Measurements from ENCODE around the gene SEPTIN5.
A peak's percentile ranks its signal among the peaks of the same experiment; 100 is the strongest.

Gene SEPTIN5

GRCh38 chr22:19753996-19754700 is 39.8 kb downstream of the SEPTIN5 start:
- H3K23ac ChIP-seq (ENCODE audit: low read length), result no peak overlapping the region
- no peak overlapping the region for H2AFZ ChIP-seq (ENCODE audit: insufficient read depth, low read length, poor library complexity)
- peak overlapping the region; percentile 32 for H3K4me3 ChIP-seq (ENCODE audit: low read depth, low read length)
- no peak overlapping the region for H2BK5ac ChIP-seq (ENCODE audit: low read depth, low read length, poor library complexity)
- WGBS (ENCODE audit: extremely low coverage, insufficient coverage, insufficient read length), result no CpG with 5 or more reads among the region's 14 CpGs
- no peak overlapping the region for H3K4me2 ChIP-seq (ENCODE audit: low read length)
- DNase-seq, result no peak
- no peak overlapping the region for H2BK12ac ChIP-seq (ENCODE audit: low read length)
- no peak overlapping the region for H2AK5ac ChIP-seq (ENCODE audit: low read length)
- no peak overlapping the region for H3K9ac ChIP-seq (ENCODE audit: low read length)
- no peak overlapping the region for H4K91ac ChIP-seq (ENCODE audit: low read depth, low read length)
- H3K9me3 ChIP-seq (ENCODE audit: insufficient read depth, low read depth, low read length), result peaks cover 13% of the 10 kb centered on the region
- no peaks in the 10 kb centered on the region for H3K79me2 ChIP-seq (ENCODE audit: control insufficient read depth, insufficient read depth, low read length, poor library complexity)
- peaks cover 0 to 6% of the 10 kb centered on the region in 2 experiments for H3K4me1 ChIP-seq (ENCODE audit: control insufficient read depth in 1 of 2, insufficient read depth in 2 of 2, low read length in 2 of 2)
- H4K8ac ChIP-seq (ENCODE audit: low read depth, low read length), result no peak overlapping the region
- H3K79me1 ChIP-seq (ENCODE audit: low read length), result no peaks in the 10 kb centered on the region
- no peak overlapping the region for H2BK120ac ChIP-seq (ENCODE audit: insufficient read depth, low read length, poor library complexity)
- H3K14ac ChIP-seq (ENCODE audit: low read length), result no peak overlapping the region
- H3K27ac ChIP-seq (ENCODE audit: low read depth, low read length), result no peak overlapping the region
- H3K4ac ChIP-seq (ENCODE audit: low read depth, low read length), result no peak overlapping the region
- no peak overlapping the region for H4K12ac ChIP-seq (ENCODE audit: low read depth, low read length)
- H3K27me3 ChIP-seq (ENCODE audit: insufficient read depth, low read length), result peaks cover 62% of the 10 kb centered on the region
- H3K18ac ChIP-seq (ENCODE audit: low read length), result no peak overlapping the region
- no peaks in the 10 kb centered on the region for H3K36me3 ChIP-seq (ENCODE audit: control insufficient read depth in 1 of 2, insufficient read depth in 2 of 2, low read length in 2 of 2)

GRCh38 chr22:19754701-19755144 is 40.4 kb downstream of the SEPTIN5 start:
- Histone ChIP-seq H3K79me1 (ENCODE audit: low read length) (no peaks in the 10 kb centered on the region), H3K27ac (ENCODE audit: low read depth, low read length) (no peak overlapping the region), H4K91ac (ENCODE audit: low read depth, low read length) (no peak overlapping the region), H3K9ac (ENCODE audit: low read length) (no peak overlapping the region), H3K4ac (ENCODE audit: low read depth, low read length) (no peak overlapping the region), H3K36me3 (ENCODE audit: control insufficient read depth in 1 of 2, insufficient read depth in 2 of 2, low read length in 2 of 2) (no peaks in the 10 kb centered on the region), H2BK12ac (ENCODE audit: low read length) (no peak overlapping the region), H3K79me2 (ENCODE audit: control insufficient read depth, insufficient read depth, low read length, poor library complexity) (no peaks in the 10 kb centered on the region), H3K18ac (ENCODE audit: low read length) (no peak overlapping the region), H3K9me3 (ENCODE audit: insufficient read depth, low read depth, low read length) (peaks cover 13% of the 10 kb centered on the region), H3K4me2 (ENCODE audit: low read length) (no peak overlapping the region), H2AFZ (ENCODE audit: insufficient read depth, low read length, poor library complexity) (no peak overlapping the region), H3K14ac (ENCODE audit: low read length) (no peak overlapping the region), H2BK5ac (ENCODE audit: low read depth, low read length, poor library complexity) (no peak overlapping the region), H3K23ac (ENCODE audit: low read length) (no peak overlapping the region), H4K12ac (ENCODE audit: low read depth, low read length) (no peak overlapping the region), H2BK120ac (ENCODE audit: insufficient read depth, low read length, poor library complexity) (no peak overlapping the region), H3K27me3 (ENCODE audit: insufficient read depth, low read length) (peaks cover 68% of the 10 kb centered on the region), H3K4me1 (ENCODE audit: control insufficient read depth in 1 of 2, insufficient read depth in 2 of 2, low read length in 2 of 2) (peaks cover 0 to 6% of the 10 kb centered on the region in 2 experiments), H4K8ac (ENCODE audit: low read depth, low read length) (no peak overlapping the region), H2AK5ac (ENCODE audit: low read length) (no peak overlapping the region), H3K4me3 (ENCODE audit: low read depth, low read length) (no peak overlapping the region)
- DNase-seq, result no peak
- no CpG with 5 or more reads among the region's 14 CpGs for WGBS (ENCODE audit: extremely low coverage, insufficient coverage, insufficient read length)

- H3K14ac ChIP-seq (ENCODE audit: low read length), result no peak overlapping the region
- H2AFZ ChIP-seq (ENCODE audit: insufficient read depth, low read length, poor library complexity), result no peak overlapping the region
- H2BK12ac ChIP-seq (ENCODE audit: low read length), result no peak overlapping the region
- no peak overlapping the region for H2AK5ac ChIP-seq (ENCODE audit: low read length)
- no CpG with 5 or more reads among the region's 59 CpGs for WGBS (ENCODE audit: extremely low coverage, insufficient coverage, insufficient read length)
- no peak overlapping the region for H3K4ac ChIP-seq (ENCODE audit: low read depth, low read length)
- H3K36me3 ChIP-seq (ENCODE audit: control insufficient read depth in 1 of 2, insufficient read depth in 2 of 2, low read length in 2 of 2), result no peaks in the 10 kb centered on the region
- H3K27me3 ChIP-seq (ENCODE audit: insufficient read depth, low read length), result peaks cover 70% of the 10 kb centered on the region
- no peak overlapping the region for H3K9ac ChIP-seq (ENCODE audit: low read length)
- H4K91ac ChIP-seq (ENCODE audit: low read depth, low read length), result no peak overlapping the region
- H3K79me2 ChIP-seq (ENCODE audit: control insufficient read depth, insufficient read depth, low read length, poor library complexity), result no peaks in the 10 kb centered on the region
- H4K12ac ChIP-seq (ENCODE audit: low read depth, low read length), result no peak overlapping the region
- no peak overlapping the region for H3K4me3 ChIP-seq (ENCODE audit: low read depth, low read length)
- H3K9me3 ChIP-seq (ENCODE audit: insufficient read depth, low read depth, low read length), result peaks cover 13% of the 10 kb centered on the region
- peaks cover 0 to 6% of the 10 kb centered on the region in 2 experiments for H3K4me1 ChIP-seq (ENCODE audit: control insufficient read depth in 1 of 2, insufficient read depth in 2 of 2, low read length in 2 of 2)
- H3K79me1 ChIP-seq (ENCODE audit: low read length), result no peaks in the 10 kb centered on the region
- no peak overlapping the region for H2BK120ac ChIP-seq (ENCODE audit: insufficient read depth, low read length, poor library complexity)
- H2BK5ac ChIP-seq (ENCODE audit: low read depth, low read length, poor library complexity), result no peak overlapping the region
- no peak for DNase-seq
- no peak overlapping the region for H3K4me2 ChIP-seq (ENCODE audit: low read length)
- H4K8ac ChIP-seq (ENCODE audit: low read depth, low read length), result no peak overlapping the region
- H3K23ac ChIP-seq (ENCODE audit: low read length), result no peak overlapping the region
- H3K27ac ChIP-seq (ENCODE audit: low read depth, low read length), result no peak overlapping the region
- H3K18ac ChIP-seq (ENCODE audit: low read length), result no peak overlapping the region
Observed at GRCh38 chr22:19755145-19755710, 40.9 kb downstream of the SEPTIN5 start.

GRCh38 chr22:19755722-19756287 is 41.5 kb downstream of the SEPTIN5 start:
- Histone ChIP-seq H3K23ac (ENCODE audit: low read length) (no peak overlapping the region), H2BK120ac (ENCODE audit: insufficient read depth, low read length, poor library complexity) (no peak overlapping the region), H2BK5ac (ENCODE audit: low read depth, low read length, poor library complexity) (no peak overlapping the region), H4K91ac (ENCODE audit: low read depth, low read length) (no peak overlapping the region), H2AFZ (ENCODE audit: insufficient read depth, low read length, poor library complexity) (no peak overlapping the region), H3K27ac (ENCODE audit: low read depth, low read length) (no peak overlapping the region), H2AK5ac (ENCODE audit: low read length) (no peak overlapping the region), H3K36me3 (ENCODE audit: control insufficient read depth in 1 of 2, insufficient read depth in 2 of 2, low read length in 2 of 2) (no peaks in the 10 kb centered on the region), H3K9me3 (ENCODE audit: insufficient read depth, low read depth, low read length) (peaks cover 13% of the 10 kb centered on the region), H3K4me1 (ENCODE audit: control insufficient read depth in 1 of 2, insufficient read depth in 2 of 2, low read length in 2 of 2) (peaks cover 0 to 6% of the 10 kb centered on the region in 2 experiments), H2BK12ac (ENCODE audit: low read length) (no peak overlapping the region), H3K27me3 (ENCODE audit: insufficient read depth, low read length) (peaks cover 72% of the 10 kb centered on the region), H3K4me2 (ENCODE audit: low read length) (no peak overlapping the region), H3K4me3 (ENCODE audit: low read depth, low read length) (no peak overlapping the region), H3K79me1 (ENCODE audit: low read length) (no peaks in the 10 kb centered on the region), H3K14ac (ENCODE audit: low read length) (no peak overlapping the region), H3K18ac (ENCODE audit: low read length) (no peak overlapping the region), H3K9ac (ENCODE audit: low read length) (no peak overlapping the region), H4K12ac (ENCODE audit: low read depth, low read length) (no peak overlapping the region), H3K4ac (ENCODE audit: low read depth, low read length) (no peak overlapping the region), H3K79me2 (ENCODE audit: control insufficient read depth, insufficient read depth, low read length, poor library complexity) (no peaks in the 10 kb centered on the region), H4K8ac (ENCODE audit: low read depth, low read length) (no peak overlapping the region)
- DNase-seq, result no peak
- WGBS (ENCODE audit: extremely low coverage, insufficient coverage, insufficient read length), result no CpG with 5 or more reads among the region's 26 CpGs

Data from trophoblast cell (in vitro differentiated cells and primary cell).